ENCODE data around the gene BAHCC1. TPM values are rescaled to one million over a fixed set of nuclear protein-coding genes. Genes with fewer than 3 reads are reported as not detected.
A peak's percentile ranks its signal among the peaks of the same experiment; 100 is the strongest.

BAHCC1 gene
- total and polyA plus RNA-seq, 9 of the 15 experiments (the other 6 are each of a cell fraction or from before 2014, with no cell fraction given) = 0.14 to 26.9 (median 5.0) TPM

GRCh38 chr17:81394921-81395599, at the start of gene BAHCC1 (continued):
- TF ChIP-seq TFE3 (CRISPR knock-in tag; IDR thresholded peaks at IDR 0.05) (no peak), MYNN (IDR thresholded peaks at IDR 0.05) (0 out of 2 replicates have a peak, but pooled peaks have one; percentile 27), MYNN (CRISPR knock-in tag; IDR thresholded peaks at IDR 0.05) (no peak), HDAC1 (IDR thresholded peaks at IDR 0.05) (peak in 1 of 2 experiments; percentile 80; a peak in 2 of 4 replicates), CBX5 (IDR thresholded peaks at IDR 0.05; ENCODE audit: borderline replicate concordance, low read depth) (no peak), MYC (IDR thresholded peaks at IDR 0.05; ENCODE audit: low read depth, low read length) (peak; percentile 55; the same call in 1 of the 2 replicates), MYC (CRISPR knock-in tag; IDR thresholded peaks at IDR 0.05; ENCODE audit: borderline replicate concordance, low read depth) (no peak), FOXP4 (CRISPR knock-in tag; IDR thresholded peaks at IDR 0.05; ENCODE audit: borderline replicate concordance) (no peak), ERF (CRISPR knock-in tag; IDR thresholded peaks at IDR 0.05) (no peak), SMARCE1 (IDR thresholded peaks at IDR 0.05) (no peak), SP2 (IDR thresholded peaks at IDR 0.05; ENCODE audit: extremely low read depth, low read depth, low read length, poor library complexity, severe bottlenecking) (peak; percentile 42), POLR2A (conservative IDR thresholded peaks at IDR 0.05) (peak; percentile 55; the same call in 1 of the 2 replicates), EHMT2 (IDR thresholded peaks at IDR 0.05) (no peak), ZNF165 (CRISPR knock-in tag; IDR thresholded peaks at IDR 0.05; ENCODE audit: borderline replicate concordance) (no peak), POLR3G (IDR thresholded peaks at IDR 0.05; ENCODE audit: extremely low read depth, insufficient read length, insufficient replicate concordance) (no peak), IFI16 (CRISPR knock-in tag; IDR thresholded peaks at IDR 0.05) (no peak), TRIM25 (IDR thresholded peaks at IDR 0.05; ENCODE audit: borderline replicate concordance) (no peak), ZFP1 (CRISPR knock-in tag; IDR thresholded peaks at IDR 0.05) (no peak), BRD9 (IDR thresholded peaks at IDR 0.05; ENCODE audit: low read depth, partially characterized antibody) (no peak), HMG20B (CRISPR knock-in tag; IDR thresholded peaks at IDR 0.05) (no peak), TCF7 (IDR thresholded peaks at IDR 0.05; ENCODE audit: borderline replicate concordance) (no peak), ATF2 (CRISPR knock-in tag; IDR thresholded peaks at IDR 0.05) (no peak), ZNF121 (CRISPR knock-in tag; conservative IDR thresholded peaks at IDR 0.05) (no peak), ZNF707 (CRISPR knock-in tag; conservative IDR thresholded peaks at IDR 0.05) (no peak)
